GM18951 (cell line): ENCODE data around the gene TSPAN18.

Source experiments
- POLR2A ChIP-seq: IDR thresholded peaks from 4 replicates; pipeline ENCODE4 v1.6.1; 2011; ENCODE audit warnings: mild to moderate bottlenecking; ENCODE audit not compliant: insufficient read length, insufficient read depth; ENCODE audit errors: extremely low read depth
- in situ Hi-C: fragments of 300-500 bp; cut with MboI; formaldehyde crosslinking; loops from one replicate; pipeline ENCODE4 v1.12.0; 2022; ENCODE audit warnings: low sequenced_read_pairs, mixed read lengths, inconsistent platforms; ENCODE audit not compliant: unreplicated experiment

TSPAN18 gene

DNA sequence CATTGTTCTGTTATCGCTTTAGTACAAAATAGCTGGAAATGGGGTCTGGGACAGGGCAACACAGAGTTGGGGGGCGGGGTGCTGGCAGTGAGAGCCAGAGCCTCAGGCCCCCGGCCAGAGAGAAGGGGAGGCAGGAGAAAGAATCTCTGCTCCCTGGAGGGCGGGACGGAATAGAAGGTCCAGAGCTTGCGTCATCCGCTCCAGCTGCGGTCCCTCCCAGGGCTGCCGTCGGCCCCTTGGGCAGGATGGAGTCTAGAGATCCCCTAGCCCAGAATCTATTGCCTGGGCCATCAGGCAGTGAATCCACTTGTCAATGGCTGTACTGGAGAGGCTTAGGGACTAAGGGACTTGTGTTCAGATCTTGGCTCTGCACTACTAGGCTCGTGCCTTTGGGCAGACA lies 218.9 kb downstream of the TSPAN18 start:
- in situ Hi-C loops = loop anchor here (25.0 kb wide), 1 partner anchor 392 kb away; no protein-coding TSS in a partner anchor

GRCh38 chr11:44946263-44946662 lies 219.5 kb downstream of the TSPAN18 start:
- in situ Hi-C loops = loop anchor here (25.0 kb wide), 1 partner anchor 391 kb away; no protein-coding TSS in a partner anchor
- no peak for TF ChIP-seq POLR2A

More for the DNA sequence above, 218.9 kb downstream of the TSPAN18 start:
- no peak for TF ChIP-seq POLR2A

DNA sequence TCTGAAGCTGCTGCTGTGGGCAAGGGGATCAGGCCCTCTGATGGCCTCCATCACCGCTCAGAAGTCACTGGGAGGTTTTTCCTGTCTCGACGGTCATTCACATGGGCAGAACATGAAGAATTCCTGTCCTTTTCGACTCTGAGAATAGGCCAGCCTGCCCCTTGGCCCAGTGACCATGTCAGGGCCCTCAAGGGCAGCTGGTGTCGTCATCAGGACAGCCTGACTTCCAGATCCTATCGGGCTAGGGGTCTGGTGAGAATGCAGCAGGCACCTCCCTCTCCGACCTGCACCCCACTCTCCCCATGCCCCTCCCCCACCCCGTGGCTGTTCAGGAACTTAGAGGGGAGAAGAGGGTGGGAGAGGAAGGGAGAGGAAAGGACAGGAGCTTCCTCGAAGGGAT lies 220.4 kb downstream of the TSPAN18 start:
- TF ChIP-seq POLR2A = no peak
- in situ Hi-C loops = loop anchor here (25.0 kb wide), 1 partner anchor 390 kb away; no protein-coding TSS in a partner anchor

GRCh38 chr11:44948155-44948554 lies 221.4 kb downstream of the TSPAN18 start:
- in situ Hi-C loops = loop anchor here (25.0 kb wide), 1 partner anchor 389 kb away; no protein-coding TSS in a partner anchor
- TF ChIP-seq POLR2A = no peak

GRCh38 chr11:44949160-44950030 lies 222.6 kb downstream of the TSPAN18 start:
- in situ Hi-C loops = loop anchor here (25.0 kb wide), 1 partner anchor 388 kb away; no protein-coding TSS in a partner anchor

DNA sequence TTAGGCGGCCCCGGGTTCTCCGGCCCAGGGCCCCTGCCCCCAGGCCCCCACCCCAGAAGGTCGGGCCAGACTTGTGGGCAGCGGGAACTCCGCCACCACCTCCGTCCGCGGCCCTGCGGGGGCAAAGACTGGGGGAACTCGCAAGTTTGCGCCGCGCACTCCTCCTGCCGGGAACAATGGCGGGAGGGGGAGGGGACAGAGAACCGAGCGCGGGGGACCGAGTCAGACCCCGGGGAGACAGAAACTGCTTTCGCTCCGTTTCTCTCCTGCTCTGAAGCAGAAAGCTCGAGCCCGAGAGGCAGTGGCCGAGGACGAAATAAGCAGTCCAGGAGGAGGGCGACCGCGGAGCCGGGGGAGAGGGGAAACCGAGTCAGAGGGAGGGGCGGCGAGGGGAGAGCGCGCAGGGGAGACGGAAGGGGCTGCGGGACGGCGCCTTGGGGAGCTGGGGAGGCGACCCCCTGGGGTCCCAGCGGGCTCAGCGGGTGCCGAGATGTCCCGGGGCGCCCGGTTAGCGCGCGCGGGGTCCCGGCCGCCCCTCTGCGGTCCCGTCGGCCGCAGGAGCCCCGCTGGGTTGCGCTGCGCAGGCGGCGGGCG lies 223.4 kb downstream of the TSPAN18 start:
- in situ Hi-C loops = no loop called here
- TF ChIP-seq POLR2A = no peak

More at GRCh38 chr11:44949160-44950030, 222.6 kb downstream of the TSPAN18 start:
- TF ChIP-seq POLR2A = no peak

- TF ChIP-seq POLR2A = no peak
- in situ Hi-C loops = no loop called here
These were observed 224.1 kb downstream of the TSPAN18 start, which contains the start of gene TP53I11 for GRCh38 chr11:44950625-44951476. Gene TP53I11 (minus strand): TSS chr11:44950883. CDS start chr11:44938335, 12,548 bp downstream.

GRCh38 chr11:44952082-44952481 lies 225.3 kb downstream of the TSPAN18 start:
- in situ Hi-C loops = no loop called here
- no peak for TF ChIP-seq POLR2A

DNA sequence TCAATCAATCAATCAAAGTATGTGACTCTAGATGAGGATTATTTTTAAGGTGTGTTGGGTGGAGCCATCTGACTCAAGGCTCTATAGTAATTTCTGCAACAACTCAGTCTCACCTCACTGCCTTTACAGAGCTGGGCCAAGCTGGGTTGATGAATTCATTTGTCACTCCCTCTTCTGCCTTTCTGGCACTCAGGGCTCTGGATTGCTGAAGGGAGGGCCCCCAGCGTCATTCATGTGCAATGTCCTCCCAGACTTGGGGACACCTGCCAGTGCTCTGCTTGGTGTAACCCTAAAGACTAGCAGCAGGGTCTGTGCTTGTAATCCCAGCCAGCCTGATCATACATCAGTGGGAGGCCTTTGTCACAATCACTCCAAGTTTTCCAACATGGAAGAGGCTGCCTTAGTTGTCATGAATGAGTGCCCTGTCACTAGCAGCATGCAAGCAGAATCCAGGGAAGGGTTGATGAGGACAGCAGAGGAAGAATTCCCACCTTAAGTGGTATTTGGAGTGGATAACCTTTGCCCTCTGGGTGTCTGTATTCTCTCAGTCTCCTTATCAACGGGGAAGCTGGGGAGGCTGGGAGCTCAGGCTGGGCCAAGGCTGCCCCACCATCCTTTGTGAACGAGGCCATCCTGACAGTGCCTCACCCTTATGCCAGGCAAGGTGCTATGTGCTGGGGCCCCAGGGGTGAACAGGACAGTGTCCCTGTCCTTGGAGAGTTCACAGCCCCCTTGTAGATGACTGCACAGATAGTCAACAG lies 225.9 kb downstream of the TSPAN18 start:
- in situ Hi-C loops = no loop called here
- TF ChIP-seq POLR2A = no peak

GRCh38 chr11:44954051-44954906 lies 227.5 kb downstream of the TSPAN18 start:
- in situ Hi-C loops = no loop called here
- no peak for TF ChIP-seq POLR2A

GRCh38 chr11:44955015-44955738 lies 228.4 kb downstream of the TSPAN18 start:
- no peak for TF ChIP-seq POLR2A
- in situ Hi-C loops = no loop called here
